HS-5 (cell line): ENCODE measurements around the gene PAQR9.
A peak's percentile ranks its signal among the peaks of the same experiment; 100 is the strongest.

Source experiments
- DNase-seq: peaks from one replicate; pipeline ENCODE4 v3.0.0-alpha.2; 2012; ENCODE audit warnings: low read depth

PAQR9 gene

GRCh38 chr3:142982038-142982773, 18.7 kb upstream of the PAQR9 start:
- no peak for DNase-seq

GRCh38 chr3:142981108-142981507, 17.6 kb upstream of the PAQR9 start:
- DNase-seq = no peak

DNA sequence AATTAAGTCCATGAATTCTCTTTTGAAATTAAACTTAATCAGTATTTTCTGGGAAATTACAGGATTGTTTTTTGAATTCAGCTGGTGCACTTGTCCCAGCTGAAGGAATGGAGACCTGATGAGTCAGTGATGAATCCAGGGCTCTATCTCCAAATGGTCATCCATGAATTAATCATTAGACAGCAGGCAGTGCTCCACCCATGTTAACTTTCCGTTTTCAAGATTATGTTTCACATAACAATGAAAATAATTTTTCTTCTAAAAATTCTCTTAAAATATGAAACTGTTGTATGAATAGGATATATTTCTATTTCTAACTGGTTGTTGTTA, 13.9 kb upstream of the PAQR9 start:
- no peak for DNase-seq

DNA sequence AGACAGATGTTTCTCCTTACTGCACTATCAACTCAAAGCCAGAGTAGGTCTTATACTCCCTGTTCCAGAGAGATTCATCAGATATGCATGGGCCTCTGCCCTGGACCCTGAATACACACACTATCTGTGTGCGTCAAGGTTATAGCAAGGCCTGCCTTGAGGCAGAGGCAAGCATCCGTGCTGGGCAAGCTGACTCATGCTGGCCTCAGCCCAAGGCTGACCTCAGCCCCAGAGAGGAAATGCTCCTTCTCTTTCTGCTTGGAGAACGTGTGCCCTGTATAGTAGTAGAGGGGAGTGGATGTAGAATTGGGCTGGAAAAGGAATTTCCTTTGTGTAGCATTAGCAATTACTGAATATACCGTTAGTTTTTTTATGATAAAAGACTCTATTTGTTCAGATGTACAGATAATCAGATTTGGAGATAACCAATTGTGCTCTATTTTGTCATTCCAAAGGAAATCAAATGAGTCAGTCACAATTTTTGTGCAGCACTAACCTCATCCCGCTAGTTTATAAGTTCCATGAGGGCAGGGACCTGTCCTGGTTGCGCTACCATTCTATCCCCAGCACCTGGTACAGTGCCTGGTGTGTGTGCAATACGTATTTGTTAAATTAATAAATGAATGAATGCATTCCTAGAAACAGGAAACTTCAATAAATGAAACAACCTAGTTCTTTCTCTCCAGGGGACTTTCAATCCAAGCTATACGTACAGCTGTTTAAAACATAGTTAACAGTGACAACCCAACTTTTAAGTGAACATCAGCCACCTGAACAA, 13.3 kb upstream of the PAQR9 start:
- DNase-seq = peak; percentile 94

DNA sequence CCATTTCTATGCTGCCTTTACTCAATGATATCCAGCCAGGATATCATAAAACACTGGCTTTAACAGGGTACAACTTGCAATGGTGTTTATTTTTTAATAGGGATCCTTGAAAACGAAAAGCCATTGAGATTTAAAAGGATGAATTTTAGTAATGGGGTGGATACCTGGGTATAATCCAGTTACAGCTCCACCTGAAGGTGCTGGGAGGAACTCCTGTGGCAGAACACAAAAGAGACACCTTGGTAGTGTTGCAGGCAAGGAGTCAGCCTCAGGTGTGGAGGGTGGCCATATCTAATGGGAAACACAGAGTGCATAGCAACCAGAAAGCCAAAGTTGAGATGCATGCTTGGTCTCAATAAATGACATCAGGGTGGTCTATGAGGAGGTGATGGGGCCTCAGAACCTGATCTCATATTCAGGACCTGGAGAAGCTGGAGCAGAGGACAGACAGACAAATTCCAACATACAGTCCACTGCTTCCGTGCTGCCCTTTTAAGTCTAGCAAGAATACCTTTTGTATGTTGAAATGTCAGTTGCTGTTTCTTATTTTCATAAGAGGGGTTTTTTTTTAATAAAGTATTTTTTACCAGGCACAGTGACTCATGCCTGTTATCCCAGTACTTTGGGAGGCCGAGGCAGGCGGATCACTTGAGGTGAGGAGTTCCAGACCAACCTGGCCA, 12.0 kb upstream of the PAQR9 start:
- DNase-seq = no peak

- no peak for DNase-seq
Measured at GRCh38 chr3:142973217-142974009, 9.9 kb upstream of the PAQR9 start.

GRCh38 chr3:142972092-142972753, 8.7 kb upstream of the PAQR9 start:
- no peak for DNase-seq

DNA sequence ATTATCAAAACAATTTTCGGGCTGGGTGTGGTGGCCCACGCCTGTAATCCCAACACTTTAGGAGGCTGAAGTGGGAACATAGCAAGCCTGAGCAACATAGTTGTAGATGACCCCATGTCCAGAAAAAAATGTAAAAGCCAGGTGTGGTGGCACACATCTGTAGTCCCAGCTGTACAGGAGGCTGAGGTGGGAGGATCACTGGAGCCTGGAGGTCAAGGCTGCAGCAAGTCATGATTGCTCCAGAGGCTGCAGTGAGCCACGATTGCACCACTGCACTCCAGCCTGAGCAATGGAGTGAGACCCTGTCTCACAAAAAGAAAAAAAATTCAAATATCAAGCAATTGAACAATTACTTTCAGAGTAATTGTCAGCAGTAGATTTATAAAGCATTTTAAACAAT, 8.0 kb upstream of the PAQR9 start:
- DNase-seq = no peak

- no peak for DNase-seq
Measured at GRCh38 chr3:142968319-142969025, 5.0 kb upstream of the PAQR9 start.

DNA sequence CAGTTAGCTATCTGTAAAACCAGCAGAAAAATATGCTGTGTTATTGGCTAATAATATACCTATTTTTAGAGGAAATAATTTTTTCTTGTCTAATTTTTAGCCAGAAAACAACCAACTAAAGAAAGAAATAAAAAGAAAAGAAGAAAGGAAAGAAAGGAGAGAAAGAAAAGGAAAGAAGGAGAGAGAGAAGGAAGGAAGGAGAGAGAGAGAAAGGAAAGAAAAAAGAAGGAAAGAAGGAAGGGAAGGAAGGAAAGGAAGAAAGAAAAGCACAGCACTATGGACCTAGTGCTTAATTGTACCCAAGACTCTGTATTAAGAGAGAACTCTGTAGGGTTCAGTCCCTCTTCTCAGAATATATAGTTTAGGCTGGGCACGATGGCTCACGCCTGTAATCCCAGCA, 3.3 kb upstream of the PAQR9 start:
- DNase-seq = no peak

- DNase-seq = no peak
Measured at GRCh38 chr3:142965581-142965980, 2.1 kb upstream of the PAQR9 start.

DNA sequence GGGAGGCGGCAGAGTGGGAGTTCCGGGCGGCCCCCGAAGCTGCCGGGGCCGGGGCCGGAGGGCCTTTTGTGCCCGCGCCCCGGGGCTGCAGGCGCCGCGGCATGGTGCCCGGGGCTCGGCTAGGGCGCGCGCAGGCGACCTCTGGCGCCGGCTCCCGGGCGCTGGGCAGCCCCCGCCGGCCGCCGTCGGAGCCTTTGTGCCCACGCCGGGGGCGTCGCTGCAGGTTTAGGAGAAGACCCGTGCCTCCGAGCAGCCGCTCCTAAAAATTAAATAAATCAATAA, 299 bp downstream of the PAQR9 start:
- no peak for DNase-seq

- DNase-seq = no peak
Measured at GRCh38 chr3:142962520-142963233, 797 bp downstream of the PAQR9 start.

DNA sequence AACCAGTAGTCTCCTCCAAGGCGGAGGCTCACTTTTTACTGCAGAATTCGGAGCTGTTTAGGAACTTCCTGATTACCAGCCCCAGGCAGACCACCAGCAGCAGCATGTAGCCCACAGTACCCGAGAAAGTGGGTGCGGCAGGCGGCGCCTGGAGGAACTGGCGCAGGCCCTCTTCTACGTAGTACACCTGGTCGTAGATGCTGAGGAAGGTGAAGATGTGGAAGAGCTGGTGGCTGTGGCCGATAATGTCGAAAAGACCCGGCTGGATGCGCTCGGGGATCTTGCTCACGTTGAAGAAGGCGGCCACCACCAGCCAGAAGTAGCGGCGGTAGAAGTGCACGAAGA, 1.3 kb downstream of the PAQR9 start:
- no peak for DNase-seq

- DNase-seq = no peak
Measured at GRCh38 chr3:142961539-142961938, 1.9 kb downstream of the PAQR9 start.

GRCh38 chr3:142960322-142960850, 3.1 kb downstream of the PAQR9 start:
- DNase-seq = no peak

DNA sequence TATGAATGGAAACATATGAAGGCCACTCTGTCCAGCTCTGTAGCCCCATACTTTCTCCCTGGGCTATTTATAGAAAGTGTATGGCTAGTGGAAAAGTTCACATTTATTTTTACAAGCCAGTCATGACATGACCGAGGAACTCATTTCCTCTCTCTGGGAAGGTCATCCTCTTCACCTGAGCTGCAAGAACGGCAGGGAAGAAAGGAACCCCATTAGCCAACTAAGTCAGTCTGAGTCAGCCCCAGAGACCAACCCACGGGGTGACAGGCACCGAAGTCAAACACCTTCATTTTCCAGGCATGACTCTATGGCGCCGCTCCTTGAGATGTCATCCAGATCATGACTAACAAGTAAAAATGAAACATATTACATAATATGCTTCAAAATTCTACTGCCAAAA, 4.8 kb downstream of the PAQR9 start:
- DNase-seq = peak; percentile 32

GRCh38 chr3:142953443-142953842, 10.0 kb downstream of the PAQR9 start:
- DNase-seq = no peak

GRCh38 chr3:142952272-142953193, 10.9 kb downstream of the PAQR9 start:
- no peak for DNase-seq

- no peak for DNase-seq
Measured at GRCh38 chr3:142951794-142952193, 11.7 kb downstream of the PAQR9 start.
